Cardiac fibroblast (primary cell): Measurements from ENCODE around the gene TAS2R7.

ENCODE experiments used
- DNase-seq, 2 donors: peaks; one replicate each; pipeline versions ENCODE4 v3.0.0 to v3.0.0-alpha.2; 2010; ENCODE audit warnings: low read depth in 2 of 2
- H3K4me3 ChIP-seq, 2 donors: replicated peaks in 1 of 2; 1 replicate in 1 of 2; 2 replicates in 1 of 2; pipeline ENCODE4 v1.5.1; 2011; ENCODE audit warnings: low read depth in 2 of 2, low read length in 2 of 2, mild to moderate bottlenecking in 2 of 2, moderate library complexity in 1 of 2
- TF ChIP-seq, protein P1 (sequence below): IDR thresholded peaks from one replicate; pipeline ENCODE4 v1.5.1; 2011; ENCODE audit warnings: low read depth, mild to moderate bottlenecking, low read length, inconsistent platforms

TAS2R7 gene

DNA sequence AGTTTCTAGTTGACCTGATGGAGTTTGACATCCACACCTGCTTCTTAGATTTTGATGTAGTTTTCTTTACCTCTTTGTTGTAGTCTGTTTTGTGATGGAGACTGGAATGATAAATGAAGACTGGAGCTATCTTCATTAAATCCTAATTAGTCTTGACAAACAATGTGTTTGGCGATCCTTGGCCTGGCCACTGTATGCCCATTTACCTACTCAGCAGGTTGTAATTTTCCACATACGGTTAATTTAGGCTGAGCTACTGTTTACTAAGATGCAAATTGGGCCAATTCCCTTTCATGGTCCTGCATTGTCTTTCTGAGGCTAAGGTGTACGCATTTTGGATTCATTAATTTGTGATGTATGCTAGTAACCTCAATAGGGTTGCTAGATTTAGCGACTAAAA is at the start of gene TAS2R7:
Gene TAS2R7 (minus strand): TSS at position 41 of the 400 bp plus-strand sequence. CDS start 57 bp downstream, outside the sequence.
- H3K4me3 ChIP-seq, result no peak within 1 kb of the TSS
- TF ChIP-seq, protein P1, sequence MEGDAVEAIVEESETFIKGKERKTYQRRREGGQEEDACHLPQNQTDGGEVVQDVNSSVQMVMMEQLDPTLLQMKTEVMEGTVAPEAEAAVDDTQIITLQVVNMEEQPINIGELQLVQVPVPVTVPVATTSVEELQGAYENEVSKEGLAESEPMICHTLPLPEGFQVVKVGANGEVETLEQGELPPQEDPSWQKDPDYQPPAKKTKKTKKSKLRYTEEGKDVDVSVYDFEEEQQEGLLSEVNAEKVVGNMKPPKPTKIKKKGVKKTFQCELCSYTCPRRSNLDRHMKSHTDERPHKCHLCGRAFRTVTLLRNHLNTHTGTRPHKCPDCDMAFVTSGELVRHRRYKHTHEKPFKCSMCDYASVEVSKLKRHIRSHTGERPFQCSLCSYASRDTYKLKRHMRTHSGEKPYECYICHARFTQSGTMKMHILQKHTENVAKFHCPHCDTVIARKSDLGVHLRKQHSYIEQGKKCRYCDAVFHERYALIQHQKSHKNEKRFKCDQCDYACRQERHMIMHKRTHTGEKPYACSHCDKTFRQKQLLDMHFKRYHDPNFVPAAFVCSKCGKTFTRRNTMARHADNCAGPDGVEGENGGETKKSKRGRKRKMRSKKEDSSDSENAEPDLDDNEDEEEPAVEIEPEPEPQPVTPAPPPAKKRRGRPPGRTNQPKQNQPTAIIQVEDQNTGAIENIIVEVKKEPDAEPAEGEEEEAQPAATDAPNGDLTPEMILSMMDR, result no peak
- no peak for DNase-seq

- no peak overlapping the region for H3K4me3 ChIP-seq
- TF ChIP-seq, protein P1, result no peak
- DNase-seq, result no peak
These were observed 48.9 kb upstream of the TAS2R7 start for GRCh38 chr12:10851243-10851858.

DNA sequence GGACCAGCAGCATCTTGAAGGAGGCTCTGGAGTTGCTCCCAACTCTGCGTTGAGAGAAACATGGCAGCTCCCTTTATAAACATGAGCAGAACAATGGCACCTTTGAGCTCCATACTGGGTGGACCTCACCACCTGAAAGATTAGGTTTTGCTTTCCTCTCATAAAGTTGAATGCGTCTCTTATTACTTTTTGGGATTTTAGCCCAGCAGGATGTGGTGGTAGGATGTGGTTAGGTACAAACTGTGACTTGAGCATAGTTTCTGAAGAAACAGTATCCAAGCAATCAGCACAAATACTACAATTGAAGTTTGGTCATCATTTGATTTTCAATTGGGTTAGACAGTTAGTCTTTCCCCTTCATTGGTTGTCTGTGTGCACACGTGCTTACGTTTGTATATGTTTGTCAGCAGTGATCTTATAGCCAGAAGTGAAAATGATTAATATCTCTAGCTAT is 47.0 kb upstream of the TAS2R7 start, which contains the start of gene PRR4:
Gene PRR4 (minus strand): TSS at position 51 of the 454 bp plus-strand sequence. CDS start 38 bp downstream, at position 13.
- no peak within 1 kb of the TSS for H3K4me3 ChIP-seq
- TF ChIP-seq, protein P1, result no peak
- peak in 1 of 2 donors; percentile 2 for DNase-seq

GRCh38 chr12:10847744-10848143 is 45.3 kb upstream of the TAS2R7 start:
- TF ChIP-seq, protein P1, result no peak
- no peak overlapping the region for H3K4me3 ChIP-seq
- peak in 1 of 2 donors; percentile 2 for DNase-seq

DNA sequence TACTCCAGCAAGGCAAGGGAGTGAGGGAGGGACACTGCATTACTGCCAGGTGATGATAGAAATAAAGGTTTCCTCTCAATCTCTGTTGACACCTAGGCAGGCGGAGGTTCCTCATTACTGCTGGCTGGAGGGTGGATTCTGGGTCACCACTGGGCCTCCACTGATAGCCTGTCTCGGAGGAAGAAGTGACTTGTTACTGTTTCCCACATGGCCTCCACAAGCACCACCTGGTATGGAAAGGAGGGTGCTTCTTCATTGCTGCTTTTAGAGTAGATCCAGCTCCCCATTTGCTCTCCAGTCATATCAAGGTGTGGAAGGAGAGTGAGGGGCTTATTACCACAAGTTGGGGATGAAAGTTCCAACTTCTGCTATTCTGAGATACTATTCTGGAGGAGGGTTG is 40.4 kb upstream of the TAS2R7 start:
- DNase-seq, result no peak
- TF ChIP-seq, protein P1, result no peak
- H3K4me3 ChIP-seq, result no peak overlapping the region

DNA sequence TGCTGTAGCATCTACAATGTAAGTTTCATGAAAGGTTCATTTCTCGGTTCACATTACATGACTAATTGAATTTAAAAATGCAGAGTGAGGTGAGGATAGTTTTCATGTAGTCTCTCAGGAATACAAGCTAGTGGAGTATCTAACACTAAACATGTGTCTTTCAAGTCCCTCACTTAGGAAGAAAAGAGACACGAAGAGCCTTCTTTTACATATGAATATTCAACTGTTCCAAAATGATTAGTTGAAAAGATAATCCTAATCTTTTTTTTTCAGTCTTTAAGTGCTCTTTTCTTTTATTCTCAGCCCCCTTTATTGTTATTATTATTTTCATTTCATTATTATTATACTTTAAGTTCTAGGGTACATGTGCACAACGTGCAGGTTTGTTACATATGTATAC is 36.0 kb upstream of the TAS2R7 start:
- no peak overlapping the region for H3K4me3 ChIP-seq
- TF ChIP-seq, protein P1, result no peak
- DNase-seq, result no peak
